Esophagus (tissue), 2 donors: ENCODE measurements around the gene CACYBP. TPM values are rescaled to one million over a fixed set of nuclear protein-coding genes. Genes with fewer than 3 reads are reported as not detected.

Source experiments
- H3K27ac ChIP-seq, 2 donors: one replicate each; pipeline ENCODE4 v1.5.1; 2013; ENCODE audit warnings: low read depth in 2 of 2, mild to moderate bottlenecking in 2 of 2, inconsistent platforms in 1 of 2, low read length in 1 of 2, moderate library complexity in 1 of 2
- H3K27me3 ChIP-seq, 2 donors: one replicate each; pipeline ENCODE4 v1.6.1; 2013; ENCODE audit warnings: low read length in 2 of 2, control low read depth in 1 of 2, mild to moderate bottlenecking in 1 of 2; ENCODE audit not compliant: insufficient read depth in 2 of 2, control insufficient read depth in 1 of 2
- H3K36me3 ChIP-seq, 2 donors: one replicate each; pipeline ENCODE4 v1.6.1; 2013; ENCODE audit warnings: low read length in 1 of 2; ENCODE audit not compliant: control insufficient read depth in 2 of 2, insufficient read depth in 2 of 2
- H3K4me1 ChIP-seq, 2 donors: one replicate each; pipeline ENCODE4 v1.6.1; 2013; ENCODE audit warnings: low read length in 1 of 2; ENCODE audit not compliant: control insufficient read depth in 2 of 2, insufficient read depth in 2 of 2
- H3K4me3 ChIP-seq, 2 donors: one replicate each; pipeline ENCODE4 v1.5.1; 2013; ENCODE audit warnings: low read length in 2 of 2, mild to moderate bottlenecking in 2 of 2, low read depth in 1 of 2, moderate library complexity in 1 of 2
- H3K9me3 ChIP-seq, 2 donors: one replicate each; pipeline ENCODE4 v1.6.1; 2013; ENCODE audit warnings: mild to moderate bottlenecking in 2 of 2, low read depth in 1 of 2, low read length in 1 of 2, moderate library complexity in 1 of 2; ENCODE audit not compliant: control insufficient read depth in 2 of 2, insufficient read depth in 1 of 2
- whole genome bisulfite sequencing, 2 donors: extraction: QIAGEN DNeasy Blood & Tissue Kit; methylation state at CpG; one replicate each; pipeline ENCODE4 v1.1.7; 2013; 5-methylcytosine and 5-hydroxymethylcytosine counted together
- polyA plus RNA-seq, 2 donors: library from polyadenylated mRNA; stranded (reverse); fragments of 200-250 nt; gene quantifications; one replicate each; pipeline ENCODE4 v1.2.3, GENCODE V29; 2013
- donor health status: healthy with polysubstance abuse.
- donor health status: Bipolar disorder and iron deficiency.

The CACYBP gene
- polyA plus RNA-seq, 2 donors: 24.2 to 66.8 TPM

DNA sequence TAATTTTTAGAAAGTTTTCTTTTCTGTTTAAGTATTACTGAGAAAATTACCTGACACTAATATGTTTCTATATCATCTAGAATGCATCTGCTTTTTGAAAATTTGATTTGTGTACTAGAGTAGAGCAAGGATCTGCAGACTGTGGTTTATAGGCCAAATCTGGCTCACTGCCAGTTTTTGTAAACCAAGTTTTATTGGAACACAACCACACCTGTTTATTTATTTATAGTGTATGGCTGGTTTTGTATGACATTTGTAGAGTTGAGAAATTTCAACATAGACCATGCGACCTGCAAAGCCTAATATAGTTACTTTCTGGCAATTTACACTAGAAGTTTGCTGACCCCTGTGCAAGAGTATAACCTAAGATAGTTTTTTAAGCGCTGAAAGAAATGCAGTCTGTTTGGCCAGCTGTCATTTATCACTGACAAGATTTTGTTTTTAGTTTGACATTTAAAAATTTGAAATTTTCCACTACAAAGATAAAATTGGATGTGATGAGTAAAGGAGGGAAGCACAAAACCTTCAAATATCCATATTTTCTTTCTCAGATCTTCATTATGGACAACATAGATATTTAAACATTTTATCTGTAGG, 36.1 kb upstream of the CACYBP start:
- no peaks in the 10 kb centered on the region for H3K27me3 ChIP-seq
- H3K36me3 ChIP-seq: no peaks in the 10 kb centered on the region
- no peak overlapping the region for H3K27ac ChIP-seq
- H3K4me1 ChIP-seq: peaks cover 0 to 3% of the 10 kb centered on the region in 2 donors
- H3K9me3 ChIP-seq: no peaks in the 10 kb centered on the region
- 54 to 57% methylated on average over 2 of the region's 2 CpGs for WGBS, 2 donors
- no peak overlapping the region for H3K4me3 ChIP-seq

- Histone ChIP-seq H3K9me3 (no peaks in the 10 kb centered on the region), H3K4me1 (peaks cover 0 to 3% of the 10 kb centered on the region in 2 donors), H3K4me3 (peak overlapping the region in 1 of 2 donors; percentile 49), H3K27me3 (no peaks in the 10 kb centered on the region), H3K27ac (peak overlapping the region; percentile 74 to 97), H3K36me3 (no peaks in the 10 kb centered on the region)
- 19 to 29% methylated on average over 6 of the region's 6 CpGs for WGBS, 2 donors
Measured at GRCh38 chr1:174964261-174964971, 35.3 kb upstream of the CACYBP start.

DNA sequence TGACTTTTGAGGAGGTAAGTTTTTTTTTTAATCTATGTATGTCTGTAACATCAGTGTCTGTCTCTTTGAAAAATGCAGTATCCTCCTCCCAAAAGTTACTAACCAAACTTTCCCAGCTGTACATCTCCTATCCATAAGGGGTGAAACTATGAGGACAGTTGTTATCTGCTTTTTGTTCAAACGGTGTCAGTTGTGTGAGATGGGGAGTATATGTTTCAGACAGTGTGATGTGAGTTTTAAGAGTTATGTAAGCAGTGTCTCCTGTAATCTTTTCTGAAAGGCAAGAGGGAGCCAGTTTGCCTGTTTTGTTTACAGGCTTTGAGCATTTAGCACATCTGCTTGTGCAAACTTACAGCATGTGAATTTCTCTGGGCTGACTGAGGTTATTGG, 34.8 kb upstream of the CACYBP start:
- Histone ChIP-seq H3K4me1 (peaks cover 0 to 3% of the 10 kb centered on the region in 2 donors), H3K36me3 (no peaks in the 10 kb centered on the region), H3K9me3 (no peaks in the 10 kb centered on the region), H3K27ac (peak overlapping the region; percentile 95 to 97), H3K4me3 (peak overlapping the region; percentile 7 to 49), H3K27me3 (no peaks in the 10 kb centered on the region)
- 17 to 19% methylated on average over 1 of the region's 1 CpG for WGBS, 2 donors

DNA sequence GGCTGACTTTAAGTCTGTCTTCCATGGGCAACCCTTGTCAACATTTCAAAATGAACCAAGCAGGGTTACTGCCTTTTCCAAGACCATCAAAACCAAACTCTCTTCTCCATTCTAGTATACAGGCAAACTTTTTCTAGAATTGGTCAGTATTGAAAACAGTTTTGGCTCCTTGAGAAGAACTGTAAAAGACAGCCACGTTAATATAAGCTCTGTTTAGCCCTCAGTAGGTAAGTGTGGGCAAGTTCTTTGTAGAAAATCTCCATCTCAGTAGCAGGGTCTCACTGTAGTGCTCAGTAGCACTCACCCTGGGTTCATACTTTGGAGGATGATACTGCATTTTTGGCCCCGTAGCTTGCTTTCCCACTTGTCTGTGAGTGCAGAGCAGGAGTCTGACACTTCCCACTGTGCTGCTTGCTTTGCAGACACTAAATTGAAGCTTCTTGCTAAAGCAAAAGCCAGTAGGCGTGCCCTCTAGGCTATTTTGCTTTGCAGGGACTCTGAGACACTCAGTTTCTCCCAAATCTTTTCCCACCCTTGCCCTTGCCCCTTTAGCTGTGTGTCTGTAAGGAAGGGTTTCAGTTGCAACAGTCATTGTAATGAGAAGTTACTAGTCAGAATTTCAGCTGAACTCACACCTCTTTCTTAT, 34.3 kb upstream of the CACYBP start:
- WGBS, 2 donors: 30 to 33% methylated on average over 3 of the region's 3 CpGs

GRCh38 chr1:174966008-174966572, 33.7 kb upstream of the CACYBP start:
- H3K27ac ChIP-seq: peak overlapping the region; percentile 95 to 97
- peaks cover 0 to 3% of the 10 kb centered on the region in 2 donors for H3K4me1 ChIP-seq
- H3K4me3 ChIP-seq: peak overlapping the region in 1 of 2 donors; percentile 49
- no peaks in the 10 kb centered on the region for H3K9me3 ChIP-seq
- H3K36me3 ChIP-seq: no peaks in the 10 kb centered on the region
- no peaks in the 10 kb centered on the region for H3K27me3 ChIP-seq
- 11 to 35% methylated on average over 1 of the region's 1 CpG for WGBS, 2 donors

More for the DNA sequence above, 34.3 kb upstream of the CACYBP start:
- Histone ChIP-seq H3K27ac (peak overlapping the region; percentile 95 to 97), H3K27me3 (no peaks in the 10 kb centered on the region), H3K36me3 (no peaks in the 10 kb centered on the region), H3K4me1 (peaks cover 0 to 3% of the 10 kb centered on the region in 2 donors), H3K9me3 (no peaks in the 10 kb centered on the region), H3K4me3 (peak overlapping the region; percentile 36 to 49)

DNA sequence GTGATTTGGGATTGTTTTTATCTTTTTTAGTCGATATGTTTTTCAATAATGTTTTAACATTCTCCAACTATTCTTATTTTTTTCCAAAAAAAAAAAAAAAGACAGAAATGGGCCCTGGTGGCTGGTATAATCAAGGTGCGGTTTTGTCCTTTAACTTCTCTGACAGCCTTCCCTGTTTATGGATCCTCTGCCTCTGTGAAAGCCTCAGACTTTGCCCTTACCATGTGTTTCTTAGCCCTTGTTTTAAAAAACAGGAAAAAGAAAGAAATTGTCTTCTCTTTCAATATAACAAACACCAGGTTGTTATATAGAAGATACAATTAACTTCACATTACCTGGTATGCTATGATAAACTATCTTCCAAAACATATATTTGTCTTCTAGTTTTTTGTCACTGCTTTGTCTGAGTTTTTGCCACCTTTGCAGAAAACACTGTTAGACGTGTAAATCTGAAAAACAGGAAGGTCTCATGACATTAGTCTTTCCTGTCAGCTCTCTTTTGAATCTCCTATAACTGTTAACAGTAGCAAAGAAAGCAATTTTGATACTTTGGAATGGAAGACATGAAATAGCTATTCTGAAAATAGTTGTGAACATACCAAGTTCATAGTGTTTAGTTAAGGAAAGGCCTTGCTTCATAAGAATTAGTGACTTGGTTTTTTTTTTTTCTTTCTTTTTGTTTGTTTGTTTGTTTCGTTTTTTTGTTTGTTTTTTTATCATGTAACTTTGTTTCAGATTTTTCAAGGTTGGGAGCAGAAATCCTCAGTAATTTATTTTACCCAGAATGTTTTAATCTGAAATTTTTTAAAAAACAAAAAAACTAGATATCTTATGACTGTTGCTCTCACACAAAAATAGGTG, 31.7 kb upstream of the CACYBP start:
- Histone ChIP-seq H3K36me3 (no peaks in the 10 kb centered on the region), H3K4me3 (no peak overlapping the region), H3K4me1 (peaks cover 0 to 3% of the 10 kb centered on the region in 2 donors), H3K9me3 (no peaks in the 10 kb centered on the region), H3K27ac (peak overlapping the region in 1 of 2 donors; percentile 56), H3K27me3 (no peaks in the 10 kb centered on the region)
- WGBS, 2 donors: 58 to 59% methylated on average over 4 of the region's 4 CpGs

GRCh38 chr1:174968750-174969244, 30.9 kb upstream of the CACYBP start:
- peak overlapping the region in 1 of 2 donors; percentile 17 for H3K27ac ChIP-seq
- 66 to 71% methylated on average over 5 of the region's 5 CpGs for WGBS, 2 donors
- H3K27me3 ChIP-seq: no peaks in the 10 kb centered on the region
- H3K36me3 ChIP-seq: no peaks in the 10 kb centered on the region
- H3K4me3 ChIP-seq: no peak overlapping the region
- H3K4me1 ChIP-seq: peaks cover 0 to 3% of the 10 kb centered on the region in 2 donors
- no peaks in the 10 kb centered on the region for H3K9me3 ChIP-seq

DNA sequence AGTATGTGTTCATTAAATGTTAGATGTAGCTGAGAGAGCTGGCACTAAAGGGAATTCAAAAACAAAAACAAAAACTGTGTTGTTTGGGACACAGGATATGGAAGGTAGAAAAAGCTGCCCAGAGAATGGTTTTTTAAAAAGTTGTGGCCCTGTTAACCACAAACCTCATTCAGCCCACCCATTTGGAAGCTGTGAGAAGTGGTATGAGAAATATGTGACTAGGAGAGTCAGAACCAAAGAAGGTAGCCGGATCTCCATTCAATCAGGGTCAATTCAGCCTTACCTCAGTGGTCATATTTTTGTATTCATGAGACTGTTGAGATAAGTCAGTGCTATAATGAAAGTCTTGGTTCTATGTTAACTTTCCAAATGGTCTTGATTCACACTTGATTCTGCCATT, 29.8 kb upstream of the CACYBP start:
- Histone ChIP-seq H3K4me3 (no peak overlapping the region), H3K9me3 (no peaks in the 10 kb centered on the region), H3K36me3 (no peaks in the 10 kb centered on the region), H3K4me1 (peaks cover 0 to 3% of the 10 kb centered on the region in 2 donors), H3K27me3 (no peaks in the 10 kb centered on the region), H3K27ac (no peak overlapping the region)
- WGBS, 2 donors: 67 to 89% methylated on average over 1 of the region's 1 CpG

DNA sequence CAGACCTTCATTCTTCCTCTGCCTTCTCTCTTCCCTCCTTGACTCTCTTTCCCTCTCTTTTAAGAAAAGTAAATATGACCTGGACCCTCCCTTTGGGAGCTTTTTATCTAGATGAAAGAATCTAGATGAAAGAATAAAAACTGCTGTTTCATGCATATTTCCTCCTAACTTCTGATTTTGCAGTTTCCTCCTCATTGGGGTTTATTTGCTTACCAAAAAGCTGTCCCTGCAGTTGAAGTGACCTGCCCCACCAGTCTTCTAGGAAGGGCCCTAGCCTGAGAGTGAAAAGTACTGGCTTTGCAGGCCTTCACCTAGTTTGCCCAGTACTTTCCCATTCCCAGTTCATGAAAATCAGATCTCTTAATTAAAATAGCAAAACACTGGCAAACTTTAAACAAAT, 28.3 kb upstream of the CACYBP start:
- H3K4me3 ChIP-seq: no peak overlapping the region
- H3K9me3 ChIP-seq: no peaks in the 10 kb centered on the region
- H3K27ac ChIP-seq: no peak overlapping the region
- no peaks in the 10 kb centered on the region for H3K27me3 ChIP-seq
- peaks cover 0 to under 1% of the 10 kb centered on the region in 2 donors for H3K36me3 ChIP-seq
- peaks cover 0 to 1% of the 10 kb centered on the region in 2 donors for H3K4me1 ChIP-seq
